Measurements from ENCODE around the gene PPARG.

The PPARG gene

DNA sequence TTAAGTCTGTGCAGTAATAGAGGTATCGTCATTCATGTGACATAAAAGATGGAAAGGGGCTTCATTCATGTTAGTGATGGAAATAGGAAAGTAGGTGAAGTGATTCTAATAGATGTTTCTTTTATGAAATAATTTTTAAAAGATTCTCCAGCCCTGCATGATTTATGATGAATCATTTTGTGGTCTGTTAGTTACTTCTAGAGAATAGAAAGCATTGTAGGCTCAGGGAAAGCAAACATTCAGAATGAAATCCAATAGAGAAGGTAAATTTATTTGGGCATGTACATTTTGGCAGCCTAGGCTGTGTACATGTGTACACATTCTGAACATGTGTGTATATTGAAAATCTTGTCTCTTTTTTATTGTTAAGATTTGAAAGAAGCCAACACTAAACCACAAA is 23.1 kb downstream of the PPARG start:
- peak; percentile 61 for DNase-seq (ENCODE audit: low read depth)

- DNase-seq (ENCODE audit: low read depth), result peak; percentile 27
Measured at GRCh38 chr3:12313519-12313918, 24.6 kb downstream of the PPARG start.

- no peak for DNase-seq (ENCODE audit: low read depth)
Measured at GRCh38 chr3:12316253-12316652, 27.4 kb downstream of the PPARG start.

- DNase-seq (ENCODE audit: low read depth), result no peak
Measured at GRCh38 chr3:12316729-12317351, 28.0 kb downstream of the PPARG start.

DNA sequence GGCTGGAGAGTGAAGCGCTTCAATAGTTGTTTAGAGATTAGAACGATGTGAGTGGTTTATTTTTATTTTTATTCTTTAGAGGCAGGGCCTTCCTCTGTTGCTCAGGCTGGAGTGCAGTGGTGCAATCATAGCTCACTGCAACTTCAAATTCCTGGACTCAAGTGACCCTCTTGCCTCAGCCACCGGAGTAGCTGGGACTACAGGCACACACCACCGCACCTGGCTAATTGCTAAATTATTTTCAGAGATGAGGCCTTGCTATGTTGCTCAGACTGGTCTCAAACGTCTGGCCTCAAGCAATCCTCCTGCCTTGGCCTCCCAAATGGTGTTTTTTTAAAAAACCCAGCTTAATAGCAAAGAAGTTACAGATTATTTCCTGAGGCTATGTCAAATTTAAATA is 29.0 kb downstream of the PPARG start:
- no peak for DNase-seq (ENCODE audit: low read depth)

DNA sequence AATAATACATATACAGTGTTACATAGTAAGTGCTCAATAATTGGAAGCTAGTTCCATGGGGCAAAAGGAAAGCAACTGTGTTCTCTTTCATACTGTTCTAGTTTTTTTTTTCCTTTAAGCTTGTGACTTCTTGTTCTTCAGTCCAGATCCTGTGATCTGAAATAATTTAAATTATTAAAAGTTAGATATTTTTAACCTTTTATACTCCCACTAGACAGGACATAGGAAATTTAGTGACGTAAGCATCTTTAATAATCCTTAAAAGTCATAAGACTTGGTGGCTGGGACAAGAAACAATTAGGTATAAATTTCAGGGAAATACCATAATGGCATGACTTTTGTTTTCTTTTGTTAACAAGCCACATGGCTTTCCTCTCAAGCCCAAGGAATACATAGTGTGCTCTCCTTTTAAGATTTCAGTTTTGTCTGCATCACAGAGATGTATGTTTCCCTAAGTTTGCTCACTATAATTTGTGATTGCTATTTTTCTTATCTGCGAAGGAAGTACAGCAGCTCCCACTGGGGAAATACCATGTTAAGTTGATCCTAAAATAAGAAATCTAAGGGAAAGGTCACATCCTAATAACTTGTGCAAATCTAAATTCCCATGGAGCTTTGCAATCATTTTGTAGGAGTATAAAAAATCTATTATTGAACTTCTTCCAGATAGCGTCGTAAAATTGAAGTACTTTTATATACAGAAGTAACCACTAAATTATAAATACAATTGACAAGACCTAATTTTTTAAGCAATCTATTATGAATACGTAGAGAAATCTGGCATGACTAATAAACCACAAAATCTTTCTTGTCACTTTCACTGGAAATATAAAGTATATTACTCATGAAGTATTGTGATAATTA is 30.1 kb downstream of the PPARG start:
- DNase-seq (ENCODE audit: low read depth), result peak; percentile 29

- DNase-seq (ENCODE audit: low read depth), result no peak
Measured at GRCh38 chr3:12321015-12321414, 32.1 kb downstream of the PPARG start.

GRCh38 chr3:12323237-12323636 is 34.4 kb downstream of the PPARG start:
- DNase-seq (ENCODE audit: low read depth), result no peak

GRCh38 chr3:12325586-12326515 is 37.0 kb downstream of the PPARG start:
- no peak for DNase-seq (ENCODE audit: low read depth)

GRCh38 chr3:12327021-12327420 is 38.2 kb downstream of the PPARG start:
- no peak for DNase-seq (ENCODE audit: low read depth)

GRCh38 chr3:12328132-12328836 is 39.4 kb downstream of the PPARG start:
- DNase-seq (ENCODE audit: low read depth), result no peak

- DNase-seq (ENCODE audit: low read depth), result no peak
Measured at GRCh38 chr3:12328837-12329462, 40.1 kb downstream of the PPARG start.

DNA sequence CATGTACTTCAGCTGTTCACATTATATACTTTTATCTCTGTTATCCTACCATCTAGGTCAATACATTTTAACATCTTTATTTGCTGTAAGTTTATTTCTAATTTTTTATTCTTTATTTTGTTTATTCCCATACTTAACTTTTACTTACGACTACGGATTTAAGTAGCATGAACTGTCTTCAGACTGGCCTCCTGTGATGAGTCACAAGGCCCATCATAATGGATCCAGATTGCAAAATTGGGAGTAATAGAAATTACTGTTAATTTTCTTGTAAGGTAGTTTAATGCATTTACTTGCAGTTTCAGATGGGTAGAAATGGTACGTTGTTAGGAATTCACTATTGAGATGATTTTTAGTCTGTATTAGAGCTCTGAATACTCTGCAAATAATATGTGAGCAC is 45.9 kb downstream of the PPARG start:
- DNase-seq (ENCODE audit: low read depth), result no peak

- DNase-seq (ENCODE audit: low read depth), result no peak
Measured at GRCh38 chr3:12335421-12335820, 46.6 kb downstream of the PPARG start.

DNA sequence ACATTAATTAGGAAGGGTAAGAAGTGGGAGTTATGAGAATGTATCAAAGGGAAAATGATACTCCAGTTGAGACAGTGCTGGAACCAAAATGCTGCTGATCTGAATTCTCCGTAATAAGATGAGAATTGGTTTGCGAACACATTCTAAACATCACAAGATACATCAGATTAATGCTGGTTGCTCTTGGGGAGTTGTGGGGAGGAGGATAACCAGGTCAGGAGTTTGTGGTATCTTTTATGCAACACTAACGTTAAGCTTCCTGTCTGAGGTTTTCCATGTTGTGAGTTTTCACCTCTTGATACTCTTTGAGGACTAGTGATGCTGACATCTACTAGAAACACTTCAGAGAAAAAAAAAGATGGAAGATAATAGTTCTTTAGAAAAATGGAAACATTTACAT is 47.2 kb downstream of the PPARG start:
- DNase-seq (ENCODE audit: low read depth), result no peak

DNA sequence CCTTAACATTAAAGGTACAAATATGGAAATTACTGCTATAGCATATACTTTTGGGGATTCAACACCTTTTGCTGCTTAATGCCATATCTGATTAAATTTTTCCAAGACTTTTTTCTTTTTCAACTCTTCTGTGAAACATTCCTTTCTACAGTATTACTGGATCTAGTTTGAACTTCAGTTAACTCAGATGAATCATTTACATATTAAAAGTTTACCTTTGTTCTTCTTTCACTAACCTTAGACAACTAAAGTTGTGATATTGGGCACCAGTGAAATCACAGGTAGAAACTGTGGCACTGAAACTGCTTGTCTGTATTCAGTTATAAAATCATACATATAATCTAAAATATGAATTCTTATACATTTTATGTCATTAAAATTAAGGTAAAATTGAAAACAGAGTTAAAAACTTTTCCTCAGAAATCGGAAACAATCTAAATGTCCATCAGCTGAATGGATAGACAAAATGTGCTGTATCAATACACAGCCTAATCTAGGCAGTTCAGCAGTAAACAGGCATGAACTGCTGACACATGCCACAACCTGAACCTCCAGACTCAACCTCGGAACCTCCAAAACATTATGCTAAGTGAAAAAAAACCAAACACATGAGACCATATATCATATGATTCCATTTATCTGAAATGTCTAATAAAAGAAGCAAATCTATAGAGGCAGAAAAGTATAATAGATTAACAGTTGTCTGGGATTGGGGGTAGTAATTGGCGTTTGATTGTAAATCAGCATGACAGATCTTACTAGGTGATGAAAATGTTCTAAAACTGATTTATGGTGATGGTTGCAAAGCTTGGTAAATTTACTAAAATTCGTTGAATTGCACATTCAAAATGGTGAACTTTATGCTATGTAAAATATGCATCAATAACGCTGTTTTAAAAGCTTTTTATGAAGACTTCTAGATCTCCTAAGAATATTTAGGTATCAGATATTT is 50.0 kb downstream of the PPARG start:
- no peak for DNase-seq (ENCODE audit: low read depth)

- no peak for DNase-seq (ENCODE audit: low read depth)
Measured at GRCh38 chr3:12339701-12340480, 51.0 kb downstream of the PPARG start.

DNA sequence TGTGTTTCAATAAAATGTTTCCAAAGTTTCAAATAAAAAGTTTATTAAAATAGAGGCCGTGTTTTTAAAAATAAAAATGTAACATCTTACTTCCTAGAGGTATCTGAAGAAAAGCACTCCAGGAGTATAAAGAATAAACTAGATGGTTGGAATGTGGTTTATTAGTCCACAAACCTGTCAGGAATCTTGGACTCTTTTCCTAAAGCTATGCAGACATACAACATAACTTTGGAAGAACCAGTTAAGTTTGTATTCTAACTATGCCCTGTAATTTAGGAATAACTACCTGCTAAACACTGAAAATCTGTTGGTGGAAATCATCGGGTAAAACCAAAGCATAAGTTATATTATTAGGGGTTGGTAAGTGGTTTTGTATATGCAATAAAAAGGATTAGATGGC is 51.6 kb downstream of the PPARG start:
- no peak for DNase-seq (ENCODE audit: low read depth)

- no peak for DNase-seq (ENCODE audit: low read depth)
Measured at GRCh38 chr3:12342151-12342550, 53.3 kb downstream of the PPARG start.

Measured in ELR (cell line).